ENCODE data around the gene ECSCR. TPM values are rescaled to one million over a fixed set of nuclear protein-coding genes. Genes with fewer than 3 reads are reported as not detected.

ECSCR gene
- total RNA-seq, 1 donor from 2014 or later: not detected

- Mint-ChIP-seq H3K9me3 (no peaks in the 10 kb centered on the region), H3K27ac (no peak overlapping the region), H3K4me1 (peaks cover 8% of the 10 kb centered on the region), H3K27me3 (peaks cover 17% of the 10 kb centered on the region), H3K4me3 (no peak overlapping the region), H3K36me3 (ENCODE audit: low read depth) (no peaks in the 10 kb centered on the region)
- POLR2A ChIA-PET: no interaction called here
- intact Hi-C loops (cut with micrococcal nuclease): no loop called here
- TF ChIP-seq CTCF (IDR thresholded peaks at IDR 0.05): no peak
- CTCF ChIA-PET: no interaction called here
- no peak for ATAC-seq (ENCODE audit: low read depth)
- no peak for DNase-seq
Observed at GRCh38 chr5:139475865-139476617, 13.5 kb upstream of the ECSCR start.

- ChIA-PET POLR2A (interaction anchor here (0.6 kb wide), 1 partner anchor 430 kb away, joined by 4 read pairs; no protein-coding TSS in a partner anchor), CTCF (no interaction called here)
- H3K27me3 Mint-ChIP-seq: peaks cover 13% of the 10 kb centered on the region
- ATAC-seq (ENCODE audit: low read depth) (no peak), DNase-seq (no peak)
- H3K27ac Mint-ChIP-seq: no peak overlapping the region
- intact Hi-C loops (cut with micrococcal nuclease): no loop called here
- H3K9me3 Mint-ChIP-seq: no peaks in the 10 kb centered on the region
- H3K4me3 Mint-ChIP-seq: no peak overlapping the region
- no peaks in the 10 kb centered on the region for H3K36me3 Mint-ChIP-seq (ENCODE audit: low read depth)
- no peak for TF ChIP-seq CTCF (IDR thresholded peaks at IDR 0.05)
- peaks cover 14% of the 10 kb centered on the region for H3K4me1 Mint-ChIP-seq
Observed at GRCh38 chr5:139474890-139475791, 12.6 kb upstream of the ECSCR start.

DNA sequence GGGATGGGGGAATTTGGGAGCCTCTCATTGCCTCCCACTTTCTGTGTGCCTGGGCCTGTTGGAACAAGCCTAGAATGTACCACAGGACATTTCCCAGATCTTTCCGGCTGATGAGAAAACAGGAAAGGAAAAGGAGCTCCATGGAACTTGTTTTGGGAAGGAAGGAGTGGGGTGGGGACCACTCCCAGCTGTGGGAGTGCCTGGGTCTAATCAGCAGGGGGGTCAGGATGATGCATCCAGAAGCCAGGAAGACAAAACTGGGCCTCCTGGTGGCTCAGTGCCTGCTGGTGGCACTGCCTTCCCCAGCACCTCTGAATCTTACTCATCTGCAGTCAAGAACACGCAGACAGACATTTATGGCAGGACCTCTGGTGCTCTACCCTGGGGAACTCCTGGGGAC is 11.0 kb upstream of the ECSCR start:
- no peaks in the 10 kb centered on the region for H3K9me3 Mint-ChIP-seq
- DNase-seq (no peak), ATAC-seq (ENCODE audit: low read depth) (no peak)
- peaks cover 14% of the 10 kb centered on the region for H3K4me1 Mint-ChIP-seq
- TF ChIP-seq CTCF (IDR thresholded peaks at IDR 0.05): no peak
- intact Hi-C loops (cut with micrococcal nuclease): no loop called here
- H3K36me3 Mint-ChIP-seq (ENCODE audit: low read depth): no peaks in the 10 kb centered on the region
- no peak overlapping the region for H3K4me3 Mint-ChIP-seq
- H3K27me3 Mint-ChIP-seq: peaks cover 15% of the 10 kb centered on the region
- H3K27ac Mint-ChIP-seq: no peak overlapping the region
- CTCF ChIA-PET: no interaction called here
- POLR2A ChIA-PET: no interaction called here

DNA sequence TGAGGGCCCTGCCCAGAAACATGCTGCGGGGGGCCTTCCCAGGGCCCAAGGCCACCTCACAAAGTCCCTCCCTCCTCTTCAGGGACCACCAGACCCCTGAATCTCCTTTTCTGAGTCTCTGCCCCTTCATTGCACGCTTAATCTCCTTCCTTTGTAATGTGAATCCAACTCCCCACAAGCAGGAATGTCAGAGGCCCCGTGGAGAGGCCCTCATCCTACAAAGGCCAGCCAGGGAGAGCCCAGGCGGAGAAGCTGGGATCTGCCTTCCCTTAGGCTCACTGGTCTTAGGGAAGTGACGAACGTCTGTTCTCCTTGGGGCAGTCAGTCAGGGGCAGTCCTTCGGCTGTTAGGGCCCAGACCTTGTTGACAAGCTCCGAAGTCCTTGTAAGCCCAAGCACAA is 10.6 kb upstream of the ECSCR start:
- POLR2A ChIA-PET: no interaction called here
- no peak for DNase-seq
- CTCF ChIA-PET: no interaction called here
- Mint-ChIP-seq H3K9me3 (no peaks in the 10 kb centered on the region), H3K4me1 (peaks cover 14% of the 10 kb centered on the region), H3K27me3 (peaks cover 15% of the 10 kb centered on the region), H3K4me3 (no peak overlapping the region), H3K36me3 (ENCODE audit: low read depth) (no peaks in the 10 kb centered on the region), H3K27ac (no peak overlapping the region)
- no peak for TF ChIP-seq CTCF (IDR thresholded peaks at IDR 0.05)
- no peak for ATAC-seq (ENCODE audit: low read depth)
- intact Hi-C loops (cut with micrococcal nuclease): no loop called here

GRCh38 chr5:139472386-139473030 is 10.0 kb upstream of the ECSCR start:
- TF ChIP-seq CTCF (IDR thresholded peaks at IDR 0.05): no peak
- Mint-ChIP-seq H3K36me3 (ENCODE audit: low read depth) (no peaks in the 10 kb centered on the region), H3K27ac (no peak overlapping the region), H3K9me3 (no peaks in the 10 kb centered on the region), H3K27me3 (peaks cover 15% of the 10 kb centered on the region), H3K4me1 (peaks cover 14% of the 10 kb centered on the region), H3K4me3 (no peak overlapping the region)
- ChIA-PET CTCF (no interaction called here), POLR2A (no interaction called here)
- ATAC-seq (ENCODE audit: low read depth) (no peak), DNase-seq (no peak)
- intact Hi-C loops (cut with micrococcal nuclease): no loop called here
